Measurements from ENCODE around the gene RPTOR.

Gene RPTOR

DNA sequence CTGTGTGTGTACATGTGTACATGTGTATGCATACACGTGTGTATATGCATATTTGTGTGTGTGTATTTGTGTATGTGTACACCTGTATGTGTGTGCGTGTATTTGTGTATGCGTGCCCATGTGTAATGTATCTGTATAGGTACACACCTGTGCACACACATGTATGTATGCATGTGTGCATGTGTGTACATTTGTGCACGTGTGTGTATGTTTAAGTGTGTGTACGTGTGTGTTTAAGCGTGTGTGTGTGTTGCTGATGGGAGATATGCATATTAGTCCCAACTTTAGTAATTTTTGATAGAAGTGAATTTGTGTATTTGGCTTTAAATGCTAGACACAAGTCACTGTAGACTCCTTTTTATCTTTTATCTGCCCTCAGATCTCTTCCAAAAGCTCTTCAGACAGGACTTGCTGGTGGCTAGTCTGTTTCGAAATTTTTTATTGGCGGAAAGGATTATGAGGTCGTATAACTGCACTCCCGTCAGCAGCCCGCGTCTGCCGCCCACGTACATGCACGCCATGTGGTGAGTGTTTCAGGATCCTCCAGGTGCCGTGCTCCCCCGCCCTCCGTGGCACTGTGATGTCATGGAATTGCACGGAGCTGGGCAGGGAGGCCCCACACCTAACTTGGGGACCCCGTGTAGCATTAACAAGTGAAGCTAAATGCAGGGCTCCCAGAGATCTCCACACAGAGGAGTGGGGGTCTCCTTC lies 278.2 kb downstream of the RPTOR start:
- no peak for FAIRE-seq

DNA sequence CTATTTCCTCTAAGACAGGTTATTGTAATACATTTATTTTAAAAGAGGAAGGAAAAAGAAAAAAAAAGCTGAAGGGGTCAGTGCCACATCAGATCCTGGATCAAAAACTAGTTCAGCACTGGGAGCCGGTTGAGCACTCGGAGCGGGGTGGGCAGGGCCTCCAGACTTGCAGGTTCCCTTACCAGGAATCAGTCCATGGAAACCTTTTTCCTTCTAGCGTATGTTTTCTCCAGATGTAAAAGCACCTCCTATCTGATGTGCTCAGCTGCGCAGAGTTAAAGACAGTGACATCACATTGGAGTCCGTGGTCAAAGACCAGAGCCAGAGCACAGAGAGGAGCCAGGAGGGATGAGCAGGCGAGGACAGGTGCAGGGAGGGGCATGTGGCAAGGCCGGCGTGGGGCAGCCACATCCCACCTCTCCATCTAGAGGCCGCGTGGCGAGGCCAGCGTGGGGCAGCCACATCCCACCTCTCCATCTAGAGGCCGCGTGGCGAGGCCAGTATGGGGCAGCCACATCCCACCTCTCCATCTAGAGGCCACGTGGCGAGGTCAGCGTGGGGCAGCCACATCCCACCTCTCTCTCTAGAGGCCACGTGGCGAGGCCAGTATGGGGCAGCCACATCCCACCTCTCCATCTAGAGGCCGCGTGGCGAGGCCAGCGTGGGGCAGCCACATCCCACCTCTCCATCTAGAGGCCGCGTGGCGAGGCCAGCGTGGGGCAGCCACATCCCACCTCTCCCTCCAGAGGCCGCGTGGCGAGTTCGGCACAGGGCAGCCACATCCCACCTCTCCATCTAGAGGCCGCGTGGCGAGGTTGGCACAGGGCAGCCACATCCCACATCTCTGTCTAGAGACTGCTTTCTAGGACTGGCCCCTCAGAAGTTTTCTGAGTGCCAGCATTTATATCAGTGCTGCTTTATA lies 280.2 kb downstream of the RPTOR start:
- no peak for FAIRE-seq

- no peak for FAIRE-seq
Observed at GRCh38 chr17:80825471-80826345, 281.1 kb downstream of the RPTOR start.

DNA sequence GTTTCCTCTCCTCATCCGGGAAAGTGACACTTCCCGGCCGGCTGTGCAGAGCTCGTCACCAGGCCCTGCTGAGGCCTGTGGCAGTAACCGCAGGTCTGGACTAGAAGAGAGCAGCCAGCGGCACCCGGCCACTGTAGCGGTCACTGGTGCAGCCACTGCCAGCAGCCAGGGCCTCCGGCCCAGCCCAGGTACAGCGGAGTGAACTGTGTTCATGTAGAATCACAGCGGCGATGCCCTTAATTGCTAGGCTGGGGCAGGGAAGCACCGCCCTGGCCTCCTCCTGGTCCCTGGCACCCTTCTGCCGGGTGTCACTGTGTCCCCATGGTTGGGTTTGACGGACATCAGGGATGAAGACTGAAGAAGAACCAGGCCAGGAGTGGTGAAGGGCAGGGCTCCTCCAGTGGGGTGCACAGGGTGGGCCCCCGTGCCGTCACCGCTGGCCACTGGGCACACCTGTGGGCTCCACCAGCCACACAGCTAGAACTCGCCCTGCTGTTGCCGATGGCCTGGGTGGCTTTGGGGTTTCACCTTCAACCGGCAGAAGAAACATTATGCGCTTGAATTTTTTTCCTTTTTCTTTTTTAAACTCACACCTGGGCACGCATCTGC lies 281.8 kb downstream of the RPTOR start:
- no peak for FAIRE-seq

GRCh38 chr17:80826955-80827645 lies 282.5 kb downstream of the RPTOR start:
- FAIRE-seq = no peak

- no peak for FAIRE-seq
Observed at GRCh38 chr17:80827646-80828643, 283.3 kb downstream of the RPTOR start.

GRCh38 chr17:80829166-80829813 lies 284.7 kb downstream of the RPTOR start:
- FAIRE-seq = no peak

DNA sequence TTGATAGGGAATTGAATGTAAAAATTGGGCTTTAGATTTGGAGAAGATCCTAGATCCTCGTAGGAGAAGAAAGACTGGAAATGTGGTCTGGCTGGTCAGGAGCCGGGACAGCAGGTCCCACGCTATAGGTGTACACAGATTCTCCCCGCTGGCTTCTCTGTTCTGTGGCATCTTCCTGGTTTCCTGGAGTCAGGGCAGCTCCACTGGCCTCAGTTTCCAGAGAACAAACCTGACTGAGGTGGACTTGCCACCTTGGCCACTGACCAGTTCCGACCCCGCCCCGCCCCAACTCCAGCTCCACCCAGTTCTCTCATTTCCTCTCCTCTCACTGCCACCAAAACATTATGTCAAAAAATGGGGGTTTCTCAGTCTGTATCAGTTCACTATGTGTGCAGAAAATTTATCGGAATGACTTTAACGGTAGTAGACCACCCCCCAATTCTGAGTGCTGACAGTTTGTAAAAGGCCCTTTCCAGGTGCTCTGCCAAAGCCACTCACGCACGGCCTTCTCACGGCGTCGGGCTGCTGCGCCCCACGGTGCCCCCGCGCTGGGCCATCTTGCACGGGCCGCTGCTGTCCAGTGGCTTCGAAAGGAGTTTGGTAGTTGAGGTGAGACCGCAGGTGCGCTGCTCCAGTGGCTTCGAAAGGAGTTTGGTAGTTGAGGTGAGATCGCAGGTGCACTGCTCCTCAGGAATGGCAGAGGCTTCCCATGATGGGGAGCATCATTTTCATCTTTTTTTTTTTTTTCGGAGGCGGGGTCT lies 285.6 kb downstream of the RPTOR start:
- FAIRE-seq = no peak

GRCh38 chr17:80831491-80831890 lies 286.9 kb downstream of the RPTOR start:
- no peak for FAIRE-seq

GRCh38 chr17:80832266-80832676 lies 287.6 kb downstream of the RPTOR start:
- no peak for FAIRE-seq

DNA sequence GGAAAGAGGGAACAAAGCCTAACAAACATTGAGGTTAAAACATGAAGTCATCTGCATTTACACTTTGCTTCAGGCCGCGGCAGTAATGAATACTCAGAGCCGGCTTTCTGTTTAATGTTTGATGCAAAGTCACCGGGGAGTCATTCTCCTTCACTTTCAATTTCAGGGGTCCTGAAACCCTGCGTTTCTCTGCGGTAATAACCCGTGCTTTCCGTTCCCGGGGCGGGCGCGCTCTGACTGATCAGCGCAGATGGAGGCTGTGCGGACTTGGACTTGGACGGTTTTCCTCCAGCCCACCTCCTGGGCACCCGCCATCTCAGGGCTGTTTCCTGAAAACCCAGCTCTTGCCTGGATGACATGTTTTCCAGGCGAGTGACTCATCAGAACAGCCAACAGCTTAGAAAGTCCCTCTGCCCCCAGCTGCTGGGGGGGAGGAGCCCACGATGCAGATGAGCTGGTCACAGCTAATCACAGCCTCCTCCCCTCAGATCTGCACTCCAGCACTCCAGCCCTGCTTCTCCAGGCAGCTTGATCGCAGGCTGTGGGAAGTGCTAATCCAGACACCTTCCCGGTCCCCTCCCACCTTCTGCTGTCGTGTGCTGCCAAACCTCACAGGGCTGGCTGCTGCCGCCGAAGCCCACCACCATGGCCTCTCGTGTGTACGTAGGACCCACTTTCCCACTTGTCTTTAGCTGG lies 288.4 kb downstream of the RPTOR start:
- peak; percentile 87 for FAIRE-seq

DNA sequence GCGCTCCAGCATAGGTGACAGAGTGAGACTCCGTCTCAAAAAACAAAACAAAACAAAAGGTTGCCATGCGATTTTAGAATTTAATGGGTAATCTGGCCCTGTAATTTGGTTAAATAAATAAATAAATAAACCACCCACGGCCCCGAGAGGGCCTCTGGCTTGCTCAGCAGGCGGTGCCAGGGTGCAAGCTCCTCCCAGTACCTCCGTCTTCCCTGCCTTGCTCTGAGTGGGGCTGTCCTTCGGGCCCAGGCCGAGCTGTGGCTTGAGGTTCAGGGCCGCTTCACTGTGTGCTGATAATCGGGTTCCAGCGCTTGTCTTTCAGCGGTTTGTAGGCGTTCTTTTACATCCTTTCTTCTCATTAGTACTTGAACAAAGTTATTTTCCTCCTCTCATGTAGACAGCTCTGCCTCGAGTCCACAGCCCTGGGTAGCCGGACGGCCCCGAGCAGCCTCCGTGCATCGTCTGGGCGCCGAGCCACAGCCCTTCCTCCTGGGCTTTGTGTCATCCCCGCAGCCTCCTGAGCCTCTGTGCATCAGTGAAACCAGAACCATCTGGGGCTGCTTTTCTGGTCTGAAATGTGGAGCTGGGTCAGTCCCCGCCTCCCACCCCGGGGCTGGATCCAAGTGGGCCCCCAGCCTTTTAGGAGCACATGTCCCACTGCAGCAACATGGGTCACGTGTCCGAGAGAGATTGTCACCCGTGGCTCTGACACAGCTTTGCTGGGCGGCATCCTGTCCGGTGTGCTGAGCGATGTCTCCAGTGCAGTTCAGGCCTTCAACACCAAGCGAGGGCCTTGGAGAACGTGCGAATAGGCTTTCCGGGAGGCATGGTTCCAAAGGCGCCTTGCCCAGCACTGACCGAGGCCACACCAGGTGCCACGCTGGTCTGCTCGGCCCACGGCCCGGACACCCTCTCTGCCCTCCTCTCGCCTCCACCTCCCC lies 289.6 kb downstream of the RPTOR start:
- no peak for FAIRE-seq

DNA sequence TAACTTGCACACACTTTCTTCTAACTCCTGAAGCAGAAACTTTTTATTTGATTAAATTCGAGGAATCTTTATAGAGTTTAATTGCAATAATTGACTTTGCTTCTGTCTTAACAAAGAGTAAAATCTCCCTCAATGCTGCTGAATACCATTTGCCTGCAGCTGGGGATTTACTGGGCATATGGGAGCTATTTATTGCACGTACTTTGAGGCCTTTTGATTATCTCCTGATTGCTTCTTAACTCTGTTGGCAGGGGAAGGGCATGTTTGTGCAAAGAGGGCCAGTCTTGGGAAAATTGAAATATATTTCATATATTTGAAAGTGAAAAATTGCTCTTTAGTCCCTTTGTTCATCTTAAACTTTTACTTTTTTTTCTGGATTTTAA lies 290.2 kb downstream of the RPTOR start:
- no peak for FAIRE-seq

GRCh38 chr17:80835816-80836657 lies 291.4 kb downstream of the RPTOR start:
- no peak for FAIRE-seq

DNA sequence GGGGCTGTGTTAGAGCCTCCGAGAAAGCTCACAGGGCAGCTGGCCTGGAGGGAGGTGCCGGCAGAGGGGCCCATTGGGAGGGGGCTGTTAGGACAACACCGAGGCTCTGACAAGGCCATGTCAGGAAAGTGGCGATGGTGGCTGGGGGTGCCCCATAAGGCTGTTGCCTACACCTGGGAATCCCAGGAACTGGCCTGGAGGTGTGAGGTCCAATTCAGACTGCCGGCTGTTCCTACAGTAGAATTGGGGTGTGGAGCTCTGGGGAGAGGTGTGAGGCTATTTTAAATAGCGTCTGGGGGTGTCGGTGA lies 292.0 kb downstream of the RPTOR start:
- no peak for FAIRE-seq

GRCh38 chr17:80836971-80837481 lies 292.4 kb downstream of the RPTOR start:
- FAIRE-seq = no peak

Data from endometrium (tissue), 2 donors.